NCI-H2171 treated with DMSO at 0.1 percent for 48 hours (cell line): Measurements from ENCODE around the gene CAPN1.

ENCODE experiments used
- DNase-seq: peaks from one replicate; lab custom pipeline; 2025; lab: John Stamatoyannopoulos, UW

CAPN1 gene

DNA sequence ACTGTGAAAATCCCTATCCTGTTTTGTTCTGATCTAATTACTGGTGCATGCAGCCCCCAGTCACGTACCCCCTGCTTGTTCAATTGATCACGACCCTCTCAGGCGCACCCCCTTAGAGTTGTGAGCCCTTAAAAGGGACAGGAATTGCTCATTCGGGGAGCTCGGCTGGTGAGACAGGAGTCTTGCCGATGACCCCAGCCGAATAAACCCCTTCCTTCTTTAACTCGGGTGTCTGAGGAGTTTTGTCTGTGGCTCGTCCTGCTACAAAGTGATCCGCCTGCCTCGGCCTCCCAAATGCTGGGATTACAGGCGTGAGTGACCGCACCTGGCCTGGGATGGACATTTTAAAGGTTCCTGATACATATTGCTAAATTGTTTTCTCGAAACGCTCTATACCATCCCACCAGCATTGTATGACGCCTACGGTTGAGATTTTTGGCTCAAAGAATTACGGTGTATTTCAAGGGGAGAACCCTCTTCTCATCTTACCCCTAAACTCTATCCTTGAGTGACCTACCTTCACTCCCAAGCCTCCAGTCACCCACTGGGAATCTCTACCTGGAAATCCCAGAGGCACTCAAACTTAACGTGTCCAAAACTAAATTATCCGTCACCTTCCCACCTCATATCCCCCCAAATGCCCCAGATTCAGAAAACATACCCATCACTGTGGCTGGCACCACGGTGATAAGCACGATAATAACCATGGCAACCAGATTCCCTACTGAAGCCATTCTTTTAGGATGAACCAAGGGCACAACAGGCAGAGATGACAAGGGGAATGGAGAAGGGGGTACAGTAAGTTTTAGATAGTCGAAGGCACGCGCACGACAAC is 79.2 kb downstream of the CAPN1 start:
- DNase-seq: peak; percentile 82
